GM19467 (cell line): Measurements from ENCODE around the gene CORIN.

ENCODE experiments used
- ATAC-seq: cut with Tn5 transposase; IDR thresholded peaks from one replicate; pipeline ENCODE4 v1.9.1; 2021; ENCODE audit warnings: mild to moderate bottlenecking, moderate library complexity; ENCODE audit not compliant: unreplicated experiment

The CORIN gene

GRCh38 chr4:47837908-47838294 is at the start of gene CORIN:
CORIN (minus strand) TSS chr4:47838067; CDS start chr4:47837949, 118 bp downstream.
- no peak for ATAC-seq

DNA sequence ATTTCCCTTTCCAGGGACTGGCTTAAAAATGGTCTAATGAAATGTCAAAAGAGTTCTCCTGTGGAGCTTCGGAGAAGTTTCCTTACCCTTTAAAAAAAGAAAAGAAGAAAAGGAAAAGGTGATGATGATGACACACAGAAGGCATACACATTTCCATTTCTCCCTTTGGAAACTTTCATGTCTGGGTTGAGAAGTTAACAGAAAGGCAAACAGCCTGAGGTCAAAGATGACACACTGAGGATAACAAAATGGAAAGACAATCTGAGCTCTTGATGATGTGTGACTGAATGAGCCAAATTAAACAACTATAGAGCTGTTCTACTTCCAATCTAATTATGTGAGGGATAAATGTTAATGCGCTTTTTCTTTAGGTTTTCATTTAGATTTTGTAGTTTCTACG is 44.4 kb upstream of the CORIN start:
- ATAC-seq, result no peak

DNA sequence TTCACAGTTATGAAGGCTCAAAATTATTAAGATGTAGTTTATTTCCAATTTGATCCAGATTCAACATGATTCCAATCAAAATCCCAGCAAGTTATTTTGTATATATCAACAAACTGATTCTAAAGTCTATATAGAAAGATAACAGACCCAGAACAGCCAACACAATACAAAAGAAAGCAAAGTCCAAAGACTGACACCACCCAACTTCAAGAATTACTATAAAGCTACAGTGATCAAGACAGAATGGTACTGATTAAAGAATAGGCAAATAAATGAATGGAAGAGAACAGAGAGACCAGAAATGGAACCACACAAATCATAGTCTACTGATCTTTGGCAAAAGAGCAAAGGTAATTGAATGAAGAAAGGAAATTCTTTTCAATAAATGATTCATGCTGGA is 41.6 kb upstream of the CORIN start:
- ATAC-seq, result no peak

DNA sequence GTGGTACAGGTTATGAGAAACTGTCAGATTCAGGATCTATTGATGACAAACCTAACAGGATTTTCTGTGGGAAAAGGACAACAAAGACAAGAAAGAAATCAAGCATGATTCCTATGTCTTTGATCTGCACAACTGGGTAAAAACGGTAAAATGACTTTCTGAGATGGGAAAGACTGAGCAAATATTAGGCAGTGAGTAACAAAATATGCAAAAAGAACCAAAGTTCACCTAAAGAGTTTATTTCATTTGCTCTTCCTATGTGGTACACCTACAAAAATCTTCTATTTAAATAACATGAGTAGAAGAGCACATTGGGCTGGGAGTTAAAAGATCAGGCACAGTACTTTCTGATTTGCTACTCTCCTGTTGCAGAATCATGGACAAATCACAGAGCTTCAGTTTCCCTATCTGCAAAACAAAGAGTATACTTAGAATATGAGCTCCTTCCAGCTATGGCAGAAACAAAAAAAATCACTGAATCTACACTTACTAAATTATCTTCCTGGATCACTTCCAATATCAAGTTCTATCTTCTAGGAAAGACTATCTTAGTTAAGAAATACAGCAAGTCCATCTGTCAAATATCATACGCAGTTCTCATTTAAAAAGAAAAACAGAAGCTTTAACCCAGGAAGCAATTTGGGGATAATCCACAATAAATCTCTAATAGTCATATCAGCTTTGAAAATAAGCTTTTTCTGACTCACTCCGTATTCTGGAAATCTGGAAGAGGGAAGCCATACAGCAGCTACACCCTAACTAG is 39.1 kb upstream of the CORIN start:
- no peak for ATAC-seq

DNA sequence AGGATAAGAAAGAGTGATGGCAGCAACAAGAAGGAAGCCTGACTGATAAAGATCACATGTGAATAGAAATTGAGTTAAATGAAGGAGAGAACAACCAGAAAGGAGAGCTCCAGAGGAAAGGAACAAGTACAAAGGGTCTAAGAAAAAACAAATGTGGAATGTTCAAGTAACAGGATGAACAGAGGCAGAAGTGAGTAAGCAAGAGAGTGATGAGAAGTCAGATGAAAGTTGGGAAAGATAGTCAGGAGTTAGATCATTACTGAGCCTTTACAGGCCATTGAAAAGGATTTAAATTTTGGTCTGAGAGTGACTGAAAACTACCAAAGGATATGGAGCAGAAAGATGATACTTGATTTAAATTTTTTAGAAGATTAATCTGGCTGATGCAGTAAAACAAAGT is 38.4 kb upstream of the CORIN start:
- no peak for ATAC-seq

- no peak for ATAC-seq
Observed at GRCh38 chr4:47873877-47874541, 36.1 kb upstream of the CORIN start.

- no peak for ATAC-seq
Observed at GRCh38 chr4:47863486-47863885, 25.6 kb upstream of the CORIN start.

- ATAC-seq, result no peak
Observed at GRCh38 chr4:47862297-47862696, 24.4 kb upstream of the CORIN start.

DNA sequence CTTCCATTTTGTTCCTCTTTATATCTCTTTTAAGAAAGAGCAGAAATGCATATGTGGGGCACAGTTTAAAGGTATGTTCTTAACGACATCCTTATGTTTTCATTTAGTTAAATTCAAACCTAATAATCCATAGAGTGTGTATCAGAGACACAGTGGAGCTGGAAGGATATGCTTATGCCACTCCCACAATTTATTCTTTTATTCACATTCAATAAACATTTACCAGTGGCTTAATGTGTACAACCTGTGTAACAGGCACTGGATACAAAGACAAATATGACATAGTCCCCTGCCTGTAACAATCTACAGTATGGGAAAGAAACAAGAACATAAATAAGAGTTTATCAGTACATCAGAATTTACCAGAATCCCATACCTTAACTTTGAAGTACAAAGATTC is 22.4 kb upstream of the CORIN start:
- ATAC-seq, result no peak

DNA sequence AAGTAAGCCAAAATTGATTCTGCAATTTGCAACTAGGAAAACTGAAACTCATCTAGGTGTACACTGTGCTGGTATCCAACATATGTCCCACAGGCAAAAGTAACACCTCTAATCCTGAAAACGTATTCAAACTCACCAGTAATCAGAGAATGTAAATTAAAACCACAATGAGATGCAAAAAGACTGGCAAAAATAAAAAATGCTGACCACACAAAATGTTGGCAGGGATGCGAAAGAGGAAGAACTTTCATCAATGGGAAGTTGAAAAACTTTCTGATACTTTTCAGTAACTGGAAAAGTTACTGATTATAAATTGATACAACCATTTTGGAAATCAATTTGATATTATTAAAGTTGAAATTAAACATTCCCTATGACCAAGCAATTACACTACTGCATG is 20.1 kb upstream of the CORIN start:
- no peak for ATAC-seq

DNA sequence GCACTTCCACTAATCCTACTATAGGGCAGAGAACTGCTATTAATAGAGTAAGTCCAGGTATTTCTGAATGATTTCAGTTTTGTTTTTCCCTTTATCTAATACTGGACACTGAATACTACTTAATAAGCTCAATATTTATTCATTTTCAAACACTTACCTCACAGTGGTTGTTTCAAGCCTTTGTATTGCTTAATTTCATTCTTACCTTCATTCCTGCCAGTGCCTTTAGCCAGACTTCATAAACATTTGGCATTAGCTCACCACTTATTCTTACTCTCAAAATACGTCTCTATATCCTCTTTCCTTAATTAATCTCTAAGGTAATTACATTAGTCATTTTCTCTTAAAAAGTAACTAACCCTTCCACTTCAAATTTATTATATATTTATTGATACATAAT is 18.8 kb upstream of the CORIN start:
- no peak for ATAC-seq

- no peak for ATAC-seq
Observed at GRCh38 chr4:47855350-47855749, 17.5 kb upstream of the CORIN start.

- no peak for ATAC-seq
Observed at GRCh38 chr4:47852136-47852535, 14.3 kb upstream of the CORIN start.

DNA sequence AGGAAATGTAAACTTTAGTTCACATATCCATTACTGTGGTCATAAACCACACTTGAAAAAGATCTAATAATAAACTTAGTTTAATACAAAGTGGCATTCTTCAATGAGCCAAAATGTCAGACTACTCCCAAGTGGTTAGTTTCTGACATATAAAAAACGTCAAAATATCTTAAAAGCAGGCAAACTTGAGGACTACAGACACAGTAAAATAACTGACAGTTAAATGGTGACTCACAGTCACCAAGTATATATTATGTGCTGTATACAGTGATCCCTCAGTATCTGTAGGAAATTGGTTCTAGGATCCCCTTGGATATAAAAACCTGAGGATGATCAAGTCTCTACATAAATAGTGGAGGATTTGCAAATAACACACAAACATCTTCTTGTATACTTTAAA is 11.6 kb upstream of the CORIN start:
- ATAC-seq, result no peak

- ATAC-seq, result no peak
Observed at GRCh38 chr4:47848041-47848440, 10.2 kb upstream of the CORIN start.

DNA sequence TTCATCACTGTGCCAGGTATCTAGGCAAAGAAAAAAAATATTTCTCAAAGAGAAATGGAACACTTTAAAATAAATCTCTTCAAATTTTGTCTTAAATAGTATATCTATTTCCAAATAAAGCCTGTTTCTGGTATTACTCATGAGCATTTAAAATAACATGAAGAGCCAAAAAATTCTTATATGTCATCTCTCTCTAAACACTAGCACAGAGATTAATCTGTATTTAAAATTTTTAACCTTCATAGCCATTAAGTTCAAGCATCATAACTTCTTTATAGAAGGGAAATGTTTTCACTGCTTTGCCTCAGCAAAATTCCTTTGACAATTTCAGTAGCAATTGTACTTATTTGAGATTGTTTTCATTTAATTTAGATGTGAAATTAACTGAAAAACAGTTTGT is 5.1 kb upstream of the CORIN start:
- ATAC-seq, result no peak

- ATAC-seq, result no peak
Observed at GRCh38 chr4:47840291-47840690, 2.4 kb upstream of the CORIN start.

- no peak for ATAC-seq
Observed at GRCh38 chr4:47839259-47839658, 1.4 kb upstream of the CORIN start.

DNA sequence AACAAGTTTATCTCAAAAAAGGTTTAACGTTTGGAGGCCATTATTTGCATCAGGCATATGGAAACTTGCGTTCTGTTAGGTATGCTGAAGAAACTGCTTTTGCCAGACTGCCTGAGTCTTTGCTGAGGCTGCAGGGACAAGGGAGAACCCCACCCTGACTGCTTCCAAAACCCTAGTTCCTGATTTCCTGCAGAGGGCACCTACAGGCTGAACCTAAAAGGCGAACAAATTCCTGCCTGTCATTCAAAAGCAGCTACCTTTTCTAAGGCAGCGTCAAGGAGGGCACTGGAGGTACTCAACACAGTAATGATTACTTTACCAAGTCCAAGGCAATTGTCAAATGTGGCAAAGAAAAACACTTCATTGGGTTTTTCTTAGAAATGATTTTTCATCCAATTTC is 578 bp upstream of the CORIN start:
- no peak for ATAC-seq

GRCh38 chr4:47837094-47837907 is 566 bp downstream of the CORIN start:
- ATAC-seq, result peak; percentile 72

DNA sequence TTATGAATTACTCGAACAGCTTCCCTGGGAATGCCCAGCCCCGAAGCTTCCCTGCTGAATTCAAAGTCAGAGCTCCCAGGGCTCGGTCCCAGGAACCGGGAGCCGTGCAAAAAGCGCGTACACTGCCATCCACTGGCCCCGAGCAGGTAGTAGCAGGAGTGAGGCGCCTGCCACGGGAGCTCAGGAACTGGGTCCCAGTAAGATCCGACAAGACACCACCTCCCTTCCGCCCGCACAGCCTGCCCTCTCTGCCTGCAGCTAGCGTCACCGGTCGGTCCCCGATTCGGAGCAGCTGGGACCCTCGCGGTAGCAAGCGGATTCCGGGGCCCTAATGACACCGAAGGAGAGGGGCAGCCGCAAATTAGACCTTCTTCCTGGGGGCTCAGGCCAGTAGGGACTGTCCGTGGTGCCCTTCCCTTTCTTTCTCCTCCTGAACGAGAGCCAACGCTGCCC is 1.2 kb downstream of the CORIN start:
- peak; percentile 79 for ATAC-seq

DNA sequence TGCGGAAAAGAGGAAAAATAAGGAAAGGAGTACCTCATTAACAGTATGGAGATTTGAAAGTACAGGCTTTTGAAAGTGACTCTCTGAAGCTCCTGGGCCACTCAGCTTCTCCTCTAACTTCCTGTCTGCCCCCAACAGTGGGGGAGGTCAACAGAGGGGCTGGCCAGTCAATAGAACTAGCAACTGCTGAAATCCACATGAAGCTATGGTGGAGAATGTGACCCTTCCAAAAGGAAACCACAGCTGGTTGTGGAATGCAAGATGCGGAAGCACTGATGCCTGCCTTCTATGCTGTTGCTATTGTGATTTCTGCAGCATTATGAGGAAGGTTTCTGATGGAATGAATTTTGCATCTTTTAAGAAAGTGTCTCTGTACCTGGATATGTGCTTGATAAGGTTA is 2.4 kb downstream of the CORIN start:
- ATAC-seq, result no peak
